Activated B cell treated with CpG ODN at 0.5 μM for 24 hours (primary cell): Measurements from ENCODE around the gene AGR2. TPM values are rescaled to one million over a fixed set of nuclear protein-coding genes. Genes with fewer than 3 reads are reported as not detected.

Experiments
- ATAC-seq: fragments of 200-7000 bp; cut with Tn5 transposase; one replicate; pipeline ENCODE4 v1.10.0; 2021; ENCODE audit warnings: low read depth, mild to moderate bottlenecking, moderate library complexity
- CTCF ChIA-PET: fragments of 350-600 bp; sonication (Branson Sonifier 250); formaldehyde crosslinking; loops from one replicate; lab custom pipeline; 2021; ENCODE audit warnings: antibody characterized with exemption; lab: Charles Lee
- POLR2A ChIA-PET: fragments of 350-600 bp; sonication (Branson Sonifier 250); formaldehyde crosslinking; loops from one replicate; lab custom pipeline; 2021; ENCODE audit warnings: antibody characterized with exemption; lab: Charles Lee
- DNase-seq: peaks from one replicate; pipeline ENCODE4 v3.0.0; 2022
- H3K27ac Mint-ChIP-seq: one replicate; pipeline ENCODE4 v1.8.0; 2020; ENCODE audit warnings: mixed read lengths
- H3K27me3 Mint-ChIP-seq: one replicate; pipeline ENCODE4 v1.8.0; 2021; ENCODE audit warnings: mixed read lengths
- H3K36me3 Mint-ChIP-seq: one replicate; pipeline ENCODE4 v1.8.0; 2021; ENCODE audit warnings: low read depth, mixed read lengths
- H3K4me1 Mint-ChIP-seq: one replicate; pipeline ENCODE4 v1.8.0; 2021; ENCODE audit warnings: mixed read lengths
- H3K4me3 Mint-ChIP-seq: one replicate; pipeline ENCODE4 v1.8.0; 2020; ENCODE audit warnings: mild to moderate bottlenecking, mixed read lengths
- H3K9me3 Mint-ChIP-seq: one replicate; pipeline ENCODE4 v1.8.0; 2020; ENCODE audit warnings: mixed read lengths
- CTCF ChIP-seq: fragments of 200-600 bp; IDR thresholded peaks from one replicate; pipeline ENCODE4 v1.8.0; 2022; ENCODE audit warnings: antibody characterized with exemption, mild to moderate bottlenecking
- intact Hi-C: fragments of 100-400 bp; cut with micrococcal nuclease; formaldehyde crosslinking; loops from one replicate; pipeline ENCODE4 v1.15.1; 2024
- total RNA-seq: library from RNA; stranded (reverse); gene quantifications from 2 replicates; pipeline ENCODE4 v1.2.3, GENCODE V29; 2022

AGR2 gene
- total RNA-seq, 1 donor from 2014 or later, result not detected

GRCh38 chr7:16753932-16754855 is 50.6 kb downstream of the AGR2 start:
- DNase-seq (peak; percentile 44), ATAC-seq (peak; percentile 27)
- ChIA-PET POLR2A (interaction anchor here (0.7 to 2.2 kb wide), 5 partner anchors 9 to 544 kb away, joined by 3 to 8 read pairs (median 5); partner anchors contain the start of genes AHR, ANKMY2 and BZW2), CTCF (interaction anchor here (0.9 to 1.4 kb wide), 2 partner anchors 49 to 164 kb away, joined by 3 read pairs; no protein-coding TSS in a partner anchor)
- peak overlapping the region; percentile 84 for H3K27ac Mint-ChIP-seq
- peaks cover 53% of the 10 kb centered on the region for H3K4me1 Mint-ChIP-seq
- peaks cover 3% of the 10 kb centered on the region for H3K36me3 Mint-ChIP-seq
- TF ChIP-seq CTCF, result no peak
- no peaks in the 10 kb centered on the region for H3K27me3 Mint-ChIP-seq
- intact Hi-C loops, result loop anchor here (1.0 to 10.0 kb wide), 4 partner anchors 108 to 1751 kb away; partner anchors contain the start of genes BZW2 and CRPPA
- no peaks in the 10 kb centered on the region for H3K9me3 Mint-ChIP-seq
- H3K4me3 Mint-ChIP-seq, result peak overlapping the region; percentile 88

GRCh38 chr7:16753102-16753931 is 51.5 kb downstream of the AGR2 start, which contains the start of gene TSPAN13:
Gene TSPAN13 (plus strand): TSS chr7:16753755. CDS start chr7:16753968, 213 bp downstream.
- peak within 1 kb of the TSS; percentile 84 for H3K27ac Mint-ChIP-seq

GRCh38 chr7:16747102-16747501 is 57.7 kb downstream of the AGR2 start:
- CTCF ChIA-PET, result no interaction called here
- DNase-seq, result no peak
- no peak for ATAC-seq
- H3K4me3 Mint-ChIP-seq, result no peak overlapping the region
- intact Hi-C loops, result no loop called here
- H3K36me3 Mint-ChIP-seq, result no peaks in the 10 kb centered on the region
- no peak overlapping the region for H3K27ac Mint-ChIP-seq
- TF ChIP-seq CTCF, result no peak
- POLR2A ChIA-PET, result no interaction called here
- no peaks in the 10 kb centered on the region for H3K27me3 Mint-ChIP-seq
- H3K9me3 Mint-ChIP-seq, result no peaks in the 10 kb centered on the region
- no peaks in the 10 kb centered on the region for H3K4me1 Mint-ChIP-seq

More at GRCh38 chr7:16753102-16753931, 51.5 kb downstream of the AGR2 start, which contains the start of gene TSPAN13:
- Mint-ChIP-seq H3K4me1 (peaks cover 45% of the 10 kb centered on the region), H3K4me3 (peak within 1 kb of the TSS; percentile 88), H3K9me3 (no peaks in the 10 kb centered on the region), H3K27me3 (no peaks in the 10 kb centered on the region), H3K36me3 (peaks cover 3% of the 10 kb centered on the region)
- no peak for TF ChIP-seq CTCF
- CTCF ChIA-PET, result interaction anchor here (0.9 kb wide), 1 partner anchor 50 kb away, joined by 3 read pairs; no protein-coding TSS in a partner anchor
- intact Hi-C loops, result loop anchor here (1.0 to 10.0 kb wide), 4 partner anchors 107 to 1751 kb away; partner anchors contain the start of genes BZW2 and CRPPA
- DNase-seq (peak; percentile 80), ATAC-seq (peak; percentile 88)
- POLR2A ChIA-PET, result interaction anchor here (0.7 to 1.6 kb wide), 3 partner anchors 8 to 107 kb away, joined by 3 to 8 read pairs (median 3); partner anchors contain the start of genes ANKMY2 and BZW2

GRCh38 chr7:16745645-16746044 is 59.2 kb downstream of the AGR2 start:
- Mint-ChIP-seq H3K4me3 (no peak overlapping the region), H3K36me3 (no peaks in the 10 kb centered on the region), H3K9me3 (no peaks in the 10 kb centered on the region), H3K27me3 (no peaks in the 10 kb centered on the region), H3K4me1 (no peaks in the 10 kb centered on the region), H3K27ac (no peak overlapping the region)
- DNase-seq (no peak), ATAC-seq (no peak)
- intact Hi-C loops, result no loop called here
- ChIA-PET POLR2A (interaction anchor here (0.7 kb wide), 1 partner anchor 8 kb away, joined by 3 read pairs; the partner anchor contains the start of gene TSPAN13), CTCF (interaction anchor here (0.5 kb wide), 1 partner anchor 183 kb away, joined by 3 read pairs; no protein-coding TSS in a partner anchor)
- no peak for TF ChIP-seq CTCF
